Measurements from ENCODE around the gene ARHGAP24.
"Not testable (repeated sequence)": the region's sequence is repeated elsewhere in the genome, so short reads cannot be mapped to it uniquely, and the experiment has no call there.

The ARHGAP24 gene

GRCh38 chr4:85486425-85487086 is 11.6 kb downstream of the ARHGAP24 start:
- no peak for DNase-seq

DNA sequence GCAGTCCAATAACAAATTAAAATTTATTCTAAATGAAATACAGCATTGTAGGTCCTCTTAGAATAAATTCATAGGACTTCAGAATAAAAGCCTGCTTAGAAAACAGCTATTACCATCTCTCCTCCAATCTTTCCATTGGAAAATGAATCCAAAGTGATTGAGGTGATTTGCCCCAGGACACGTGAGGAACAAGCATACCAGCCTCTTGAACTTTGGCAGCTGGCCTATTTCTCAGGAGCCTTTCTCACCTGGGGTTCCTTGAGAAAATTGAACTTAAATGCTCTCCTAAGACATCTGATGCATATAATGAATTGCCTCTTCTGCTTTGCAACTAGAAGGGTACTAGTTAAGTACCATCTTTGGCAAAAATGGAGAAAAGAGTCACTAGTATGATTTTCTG is 13.5 kb downstream of the ARHGAP24 start:
- DNase-seq: no peak

DNA sequence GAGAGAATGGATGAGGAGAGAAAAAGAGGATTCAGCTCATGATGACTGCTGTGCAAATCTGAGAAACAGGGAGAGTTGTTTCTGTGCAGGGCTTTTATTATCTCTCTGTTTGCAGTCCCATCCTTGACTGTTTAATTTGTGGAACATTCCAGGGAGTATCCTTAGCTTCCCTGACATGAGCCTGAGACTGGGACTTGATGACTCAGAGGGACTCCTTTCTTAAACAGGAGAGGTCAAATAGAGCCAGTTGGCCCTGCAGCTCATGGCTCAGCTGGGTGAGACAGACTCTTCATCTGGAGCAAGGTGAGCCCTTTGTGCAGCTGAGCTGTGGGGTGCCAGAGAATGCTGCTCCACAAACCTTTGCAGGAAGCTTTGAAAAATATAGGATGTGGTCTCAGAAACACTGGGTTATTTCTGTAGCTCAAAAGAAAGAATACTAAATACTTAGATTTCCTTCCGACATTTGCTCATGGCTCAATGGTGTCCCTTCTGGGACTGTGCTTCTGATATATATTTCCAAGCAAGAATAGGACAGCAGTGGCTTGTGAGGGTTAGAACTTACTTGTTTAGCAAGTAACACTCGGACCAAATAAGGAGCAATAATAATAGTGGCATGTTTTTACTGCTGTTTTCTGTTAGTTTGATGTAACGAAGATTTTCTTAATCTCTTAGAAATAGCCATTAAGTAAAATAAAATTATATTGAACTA is 14.5 kb downstream of the ARHGAP24 start:
- no peak for DNase-seq

DNA sequence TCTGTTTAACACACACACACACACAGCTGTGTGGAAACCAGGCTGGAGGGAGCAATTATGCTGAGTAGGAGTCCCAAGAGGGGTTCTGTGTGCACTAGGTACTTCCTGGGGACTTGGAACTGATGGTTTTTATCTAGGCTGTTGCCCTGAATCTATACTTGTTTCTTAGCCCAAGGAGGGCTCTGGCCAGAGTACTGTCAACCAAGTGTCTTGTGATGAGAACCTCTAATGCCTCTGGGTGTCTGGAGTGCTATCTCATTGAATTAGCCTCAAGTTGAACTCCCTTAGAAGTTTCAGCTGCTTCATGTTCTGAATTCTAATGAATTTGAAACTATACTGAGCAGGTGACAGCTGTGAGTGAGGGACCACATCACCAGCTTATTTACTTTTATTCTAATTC is 16.6 kb downstream of the ARHGAP24 start:
- no peak for DNase-seq

DNA sequence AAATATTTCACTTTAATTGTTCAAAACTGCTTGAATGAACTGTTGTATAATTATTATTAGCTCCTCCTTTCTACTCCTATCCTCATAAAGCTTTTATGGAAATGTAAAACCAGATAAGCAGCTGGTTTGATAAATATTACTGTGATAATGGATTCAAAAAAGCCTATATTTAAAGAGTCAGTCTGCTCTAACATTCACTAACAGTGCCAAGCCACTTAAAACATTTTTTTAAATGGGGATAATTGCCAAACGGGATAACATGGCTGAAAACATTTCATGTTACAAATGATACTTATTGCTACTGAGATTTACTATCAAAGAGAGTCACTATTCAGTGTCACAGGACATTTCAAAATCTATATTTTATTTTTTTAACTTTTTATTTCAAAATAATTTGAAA is 17.4 kb downstream of the ARHGAP24 start:
- no peak for DNase-seq

DNA sequence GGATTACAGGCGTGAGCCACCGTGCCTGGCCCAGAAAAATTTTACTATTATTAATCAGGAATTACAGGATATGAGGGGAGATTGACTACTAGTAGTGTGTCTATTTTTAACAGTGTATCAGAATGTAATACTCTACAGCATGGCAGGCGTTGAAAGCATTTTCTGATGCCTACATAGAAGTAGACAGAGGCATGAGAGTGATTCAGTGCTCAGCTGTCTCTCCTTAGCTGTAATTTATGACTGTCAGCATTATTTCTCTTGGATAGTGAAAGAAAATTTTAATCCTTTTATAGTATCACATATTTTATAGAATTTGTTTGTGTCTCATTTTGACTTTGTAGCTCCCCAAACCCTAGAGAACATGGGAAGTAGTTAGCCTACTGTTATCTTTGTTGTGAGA is 20.7 kb downstream of the ARHGAP24 start:
- DNase-seq: no peak

- DNase-seq: no peak
These were observed 21.3 kb downstream of the ARHGAP24 start for GRCh38 chr4:85496126-85496849.

DNA sequence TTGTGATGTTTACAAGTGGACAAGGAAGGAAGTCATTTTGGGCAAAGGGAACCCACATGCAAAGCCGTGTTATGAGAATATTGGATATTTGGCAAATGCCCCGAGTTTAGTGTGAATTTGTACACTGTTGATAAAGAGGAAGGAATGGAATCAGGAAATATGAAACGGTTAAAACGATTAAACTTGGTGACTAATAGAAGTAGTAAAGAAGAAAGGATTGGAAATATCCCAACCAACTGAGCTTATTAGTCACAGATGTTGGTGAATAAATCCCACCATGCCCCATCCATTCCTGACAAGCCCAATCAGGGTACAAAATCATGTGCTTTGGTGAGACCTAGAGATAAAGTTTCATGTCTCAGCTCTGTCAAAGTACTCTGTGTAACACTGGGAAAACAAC is 22.0 kb downstream of the ARHGAP24 start:
- no peak for DNase-seq

- DNase-seq: no peak
These were observed 23.3 kb downstream of the ARHGAP24 start for GRCh38 chr4:85498068-85498733.

GRCh38 chr4:85499573-85499972 is 24.6 kb downstream of the ARHGAP24 start:
- DNase-seq: no peak

GRCh38 chr4:85500110-85500867 is 25.3 kb downstream of the ARHGAP24 start:
- no peak for DNase-seq

DNA sequence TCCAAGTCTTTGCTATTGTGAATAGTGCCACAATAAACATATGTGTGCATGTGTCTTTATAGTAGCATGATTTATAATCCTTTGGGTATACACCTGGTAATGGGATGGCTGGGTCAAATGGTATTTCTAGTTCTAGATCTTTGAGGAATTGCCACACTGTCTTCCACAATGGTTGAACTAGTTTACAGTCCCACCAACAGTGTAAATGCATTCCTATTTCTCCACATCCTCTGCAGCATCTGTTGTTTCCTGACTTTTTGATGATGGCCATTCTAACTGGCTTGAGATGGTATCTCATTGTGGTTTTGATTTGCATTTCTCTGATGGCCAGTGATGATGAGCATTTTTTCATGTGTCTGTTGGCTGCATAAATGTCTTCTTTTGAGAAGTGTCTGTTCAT is 26.2 kb downstream of the ARHGAP24 start:
- not testable (repeated sequence) for DNase-seq

GRCh38 chr4:85508654-85509053 is 33.7 kb downstream of the ARHGAP24 start:
- no peak for DNase-seq

- no peak for DNase-seq
These were observed 35.1 kb downstream of the ARHGAP24 start for GRCh38 chr4:85509882-85510631.

- DNase-seq: no peak
These were observed 35.7 kb downstream of the ARHGAP24 start for GRCh38 chr4:85510632-85510984.

DNA sequence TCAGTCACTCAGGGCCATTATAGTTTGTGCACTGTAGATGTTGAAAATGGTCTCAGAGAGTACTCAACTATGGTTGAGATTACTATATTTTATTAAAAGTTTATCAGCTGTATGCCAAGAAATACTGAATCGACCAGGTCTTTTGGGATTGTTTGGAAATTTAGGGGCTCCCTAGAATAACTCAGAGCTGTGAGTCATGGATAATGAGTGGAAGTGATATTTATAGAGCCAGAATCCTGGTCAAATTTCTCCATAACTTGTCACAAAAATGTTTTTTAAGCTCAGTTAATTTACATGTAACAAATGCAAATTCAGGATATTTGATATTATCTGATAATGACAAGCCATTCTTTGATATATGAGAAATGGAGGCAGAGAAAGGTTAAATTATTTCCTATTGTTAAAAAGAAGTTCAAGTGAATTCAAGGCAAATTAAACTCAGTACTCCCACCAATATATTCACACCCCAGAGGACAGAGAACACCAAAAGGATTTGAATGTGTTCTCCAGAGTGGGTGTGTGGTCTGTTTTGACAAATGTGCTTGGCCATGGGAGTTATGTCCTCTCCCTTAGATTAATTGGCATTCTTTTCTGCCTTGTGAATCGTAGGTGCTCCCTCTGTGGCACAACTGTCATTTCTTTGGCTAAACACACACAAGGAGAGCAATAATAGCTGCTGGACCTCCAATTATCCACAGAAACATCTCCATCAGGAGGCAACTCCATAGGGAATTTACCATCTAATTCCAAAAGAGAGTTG is 37.7 kb downstream of the ARHGAP24 start:
- no peak for DNase-seq

- no peak for DNase-seq
These were observed 39.2 kb downstream of the ARHGAP24 start for GRCh38 chr4:85514117-85514516.

- no peak for DNase-seq
These were observed 39.8 kb downstream of the ARHGAP24 start for GRCh38 chr4:85514783-85515182.

DNA sequence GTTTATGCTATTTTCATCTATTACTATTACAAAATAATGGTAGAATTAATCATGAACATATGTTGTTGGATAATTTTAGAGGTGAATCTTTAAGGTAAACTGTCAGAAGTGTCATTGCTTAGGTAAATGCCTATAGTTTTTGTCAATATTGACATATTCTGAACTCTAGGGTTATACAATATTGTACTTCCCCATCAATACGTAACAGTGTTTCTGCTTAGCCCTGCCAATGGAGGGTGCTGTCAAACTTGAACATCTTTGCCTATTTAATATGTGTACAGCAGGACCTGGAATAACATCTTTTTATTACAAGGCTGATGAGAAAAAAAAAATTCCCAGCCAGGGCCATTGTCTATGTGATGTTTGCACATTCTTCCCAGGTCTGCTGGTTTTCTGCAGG is 40.8 kb downstream of the ARHGAP24 start:
- no peak for DNase-seq

- not testable (repeated sequence) for DNase-seq
These were observed 43.6 kb downstream of the ARHGAP24 start for GRCh38 chr4:85518526-85518925.

All from T-helper 9 cell (primary cell).